HepG2 (cell line): Measurements from ENCODE around the gene CLPSL2. TPM values are rescaled to one million over a fixed set of nuclear protein-coding genes. Genes with fewer than 3 reads are reported as not detected.
A peak's percentile ranks its signal among the peaks of the same experiment; 100 is the strongest.

Experiments
- ARHGAP35 ChIP-seq: sonication (generic); formaldehyde crosslinking; IDR thresholded peaks from 2 replicates; pipeline ENCODE4 v1.9.0; 2022; ENCODE audit warnings: mild to moderate bottlenecking, inconsistent platforms, moderate library complexity, missing genetic modification reagents, borderline replicate concordance
- ATF6 ChIP-seq: sonication (generic); formaldehyde crosslinking; conservative IDR thresholded peaks from 2 replicates; pipeline ENCODE4 v1.4.0; 2020; ENCODE audit warnings: missing genetic modification reagents
- HNF1B ChIP-seq: sonication (generic); formaldehyde crosslinking; IDR thresholded peaks from 2 replicates; pipeline ENCODE4 v1.5.1; 2020; ENCODE audit warnings: mild to moderate bottlenecking, moderate library complexity, missing genetic modification reagents
- HOXA3 ChIP-seq: sonication (generic); formaldehyde crosslinking; IDR thresholded peaks from 2 replicates; pipeline ENCODE4 v1.5.0; 2020; ENCODE audit warnings: missing genetic modification reagents
- PTBP1 ChIP-seq: fragments of 200-400 bp; formaldehyde crosslinking; IDR thresholded peaks from 2 replicates; pipeline ENCODE4 v1.6.1; 2018; ENCODE audit warnings: low read length, low read depth; ENCODE audit not compliant: poor library complexity, severe bottlenecking
- ZBTB25 ChIP-seq: IDR thresholded peaks from 2 replicates; pipeline ENCODE4 v1.6.1; 2018; ENCODE audit warnings: missing genetic modification reagents
- ZNF18 ChIP-seq: sonication (generic); formaldehyde crosslinking; IDR thresholded peaks from 2 replicates; pipeline ENCODE4 v1.8.0; 2022; ENCODE audit warnings: mild to moderate bottlenecking, missing genetic modification reagents; ENCODE audit not compliant: insufficient replicate concordance
- ZNF253 ChIP-seq: sonication (generic); formaldehyde crosslinking; IDR thresholded peaks from 2 replicates; pipeline ENCODE4 v1.8.0; 2022; ENCODE audit warnings: mild to moderate bottlenecking, missing genetic modification reagents, borderline replicate concordance
- ZNF768 ChIP-seq: sonication (generic); formaldehyde crosslinking; IDR thresholded peaks from 2 replicates; pipeline ENCODE4 v1.4.0; 2020; ENCODE audit warnings: missing genetic modification reagents
- polyA plus RNA-seq, 8 experiments: library from polyadenylated mRNA; depleted of rRNA in 3 of 8; stranded (reverse) in 7 of 8; unstranded in 1 of 8; fragments of >200 nt; fragmentation: Illumina TruSeq in 4 of 8; extraction: Trizol in 4 of 8; gene quantifications; 2 replicates each; pipeline versions ENCODE4 v1.2.1 to v1.2.3, GENCODE V29; 2011 to 2016; ENCODE audit warnings: low read depth in 4 of 8, missing spikeins in 1 of 8, mixed read lengths in 1 of 8; ENCODE audit not compliant: insufficient read depth in 1 of 8
- total RNA-seq, 5 experiments: library from RNA; depleted of rRNA; stranded (reverse); fragments of >200 nt; fragmentation: Illumina TruSeq; extraction: Trizol; gene quantifications; 2 replicates each; pipeline ENCODE4 v1.2.3, GENCODE V29; 2016; ENCODE audit warnings: low read depth in 1 of 5
- TF ChIP-seq, protein P1 (sequence below): IDR thresholded peaks from 2 replicates; pipeline ENCODE4 v1.4.0; 2020; ENCODE audit warnings: mild to moderate bottlenecking, missing genetic modification reagents
- TF ChIP-seq, protein P2 (sequence below): IDR thresholded peaks from 2 replicates; pipeline ENCODE4 v1.6.1; 2016; ENCODE audit warnings: low read depth, missing genetic modification reagents, missing compliant biosample characterization

CLPSL2 gene
- total and polyA plus RNA-seq, 2 of the 13 experiments (the other 11 are each of a cell fraction or from before 2014, with no cell fraction given) = not detected

- peak; percentile 6; the same call in 1 of the 2 replicates for TF ChIP-seq ZNF768 (CRISPR knock-in tag)
- no peak for TF ChIP-seq ZNF253
- TF ChIP-seq ZBTB25 (CRISPR knock-in tag) = no peak; the same call in 1 of the 2 replicates
- TF ChIP-seq, protein P1, sequence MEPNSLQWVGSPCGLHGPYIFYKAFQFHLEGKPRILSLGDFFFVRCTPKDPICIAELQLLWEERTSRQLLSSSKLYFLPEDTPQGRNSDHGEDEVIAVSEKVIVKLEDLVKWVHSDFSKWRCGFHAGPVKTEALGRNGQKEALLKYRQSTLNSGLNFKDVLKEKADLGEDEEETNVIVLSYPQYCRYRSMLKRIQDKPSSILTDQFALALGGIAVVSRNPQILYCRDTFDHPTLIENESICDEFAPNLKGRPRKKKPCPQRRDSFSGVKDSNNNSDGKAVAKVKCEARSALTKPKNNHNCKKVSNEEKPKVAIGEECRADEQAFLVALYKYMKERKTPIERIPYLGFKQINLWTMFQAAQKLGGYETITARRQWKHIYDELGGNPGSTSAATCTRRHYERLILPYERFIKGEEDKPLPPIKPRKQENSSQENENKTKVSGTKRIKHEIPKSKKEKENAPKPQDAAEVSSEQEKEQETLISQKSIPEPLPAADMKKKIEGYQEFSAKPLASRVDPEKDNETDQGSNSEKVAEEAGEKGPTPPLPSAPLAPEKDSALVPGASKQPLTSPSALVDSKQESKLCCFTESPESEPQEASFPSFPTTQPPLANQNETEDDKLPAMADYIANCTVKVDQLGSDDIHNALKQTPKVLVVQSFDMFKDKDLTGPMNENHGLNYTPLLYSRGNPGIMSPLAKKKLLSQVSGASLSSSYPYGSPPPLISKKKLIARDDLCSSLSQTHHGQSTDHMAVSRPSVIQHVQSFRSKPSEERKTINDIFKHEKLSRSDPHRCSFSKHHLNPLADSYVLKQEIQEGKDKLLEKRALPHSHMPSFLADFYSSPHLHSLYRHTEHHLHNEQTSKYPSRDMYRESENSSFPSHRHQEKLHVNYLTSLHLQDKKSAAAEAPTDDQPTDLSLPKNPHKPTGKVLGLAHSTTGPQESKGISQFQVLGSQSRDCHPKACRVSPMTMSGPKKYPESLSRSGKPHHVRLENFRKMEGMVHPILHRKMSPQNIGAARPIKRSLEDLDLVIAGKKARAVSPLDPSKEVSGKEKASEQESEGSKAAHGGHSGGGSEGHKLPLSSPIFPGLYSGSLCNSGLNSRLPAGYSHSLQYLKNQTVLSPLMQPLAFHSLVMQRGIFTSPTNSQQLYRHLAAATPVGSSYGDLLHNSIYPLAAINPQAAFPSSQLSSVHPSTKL (CRISPR knock-in tag) = no peak; the same call in 1 of the 2 replicates
- no peak for TF ChIP-seq ATF6 (CRISPR knock-in tag)
- TF ChIP-seq, protein P2, sequence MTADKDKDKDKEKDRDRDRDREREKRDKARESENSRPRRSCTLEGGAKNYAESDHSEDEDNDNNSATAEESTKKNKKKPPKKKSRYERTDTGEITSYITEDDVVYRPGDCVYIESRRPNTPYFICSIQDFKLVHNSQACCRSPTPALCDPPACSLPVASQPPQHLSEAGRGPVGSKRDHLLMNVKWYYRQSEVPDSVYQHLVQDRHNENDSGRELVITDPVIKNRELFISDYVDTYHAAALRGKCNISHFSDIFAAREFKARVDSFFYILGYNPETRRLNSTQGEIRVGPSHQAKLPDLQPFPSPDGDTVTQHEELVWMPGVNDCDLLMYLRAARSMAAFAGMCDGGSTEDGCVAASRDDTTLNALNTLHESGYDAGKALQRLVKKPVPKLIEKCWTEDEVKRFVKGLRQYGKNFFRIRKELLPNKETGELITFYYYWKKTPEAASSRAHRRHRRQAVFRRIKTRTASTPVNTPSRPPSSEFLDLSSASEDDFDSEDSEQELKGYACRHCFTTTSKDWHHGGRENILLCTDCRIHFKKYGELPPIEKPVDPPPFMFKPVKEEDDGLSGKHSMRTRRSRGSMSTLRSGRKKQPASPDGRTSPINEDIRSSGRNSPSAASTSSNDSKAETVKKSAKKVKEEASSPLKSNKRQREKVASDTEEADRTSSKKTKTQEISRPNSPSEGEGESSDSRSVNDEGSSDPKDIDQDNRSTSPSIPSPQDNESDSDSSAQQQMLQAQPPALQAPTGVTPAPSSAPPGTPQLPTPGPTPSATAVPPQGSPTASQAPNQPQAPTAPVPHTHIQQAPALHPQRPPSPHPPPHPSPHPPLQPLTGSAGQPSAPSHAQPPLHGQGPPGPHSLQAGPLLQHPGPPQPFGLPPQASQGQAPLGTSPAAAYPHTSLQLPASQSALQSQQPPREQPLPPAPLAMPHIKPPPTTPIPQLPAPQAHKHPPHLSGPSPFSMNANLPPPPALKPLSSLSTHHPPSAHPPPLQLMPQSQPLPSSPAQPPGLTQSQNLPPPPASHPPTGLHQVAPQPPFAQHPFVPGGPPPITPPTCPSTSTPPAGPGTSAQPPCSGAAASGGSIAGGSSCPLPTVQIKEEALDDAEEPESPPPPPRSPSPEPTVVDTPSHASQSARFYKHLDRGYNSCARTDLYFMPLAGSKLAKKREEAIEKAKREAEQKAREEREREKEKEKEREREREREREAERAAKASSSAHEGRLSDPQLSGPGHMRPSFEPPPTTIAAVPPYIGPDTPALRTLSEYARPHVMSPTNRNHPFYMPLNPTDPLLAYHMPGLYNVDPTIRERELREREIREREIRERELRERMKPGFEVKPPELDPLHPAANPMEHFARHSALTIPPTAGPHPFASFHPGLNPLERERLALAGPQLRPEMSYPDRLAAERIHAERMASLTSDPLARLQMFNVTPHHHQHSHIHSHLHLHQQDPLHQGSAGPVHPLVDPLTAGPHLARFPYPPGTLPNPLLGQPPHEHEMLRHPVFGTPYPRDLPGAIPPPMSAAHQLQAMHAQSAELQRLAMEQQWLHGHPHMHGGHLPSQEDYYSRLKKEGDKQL = no peak
- TF ChIP-seq HNF1B (CRISPR knock-in tag) = no peak
- no peak for TF ChIP-seq ZNF18 (CRISPR knock-in tag)
- TF ChIP-seq PTBP1 = peak; percentile 28
- no peak for TF ChIP-seq HOXA3
- TF ChIP-seq ARHGAP35 = peak; percentile 31; the same call in 1 of the 2 replicates
Measured at GRCh38 chr6:35727231-35727934, 49.0 kb upstream of the CLPSL2 start (continued).
